HG02885 (cell line): Measurements from ENCODE around the gene RETSAT.

Source experiments
- ATAC-seq: cut with Tn5 transposase; IDR thresholded peaks from one replicate; pipeline ENCODE4 v1.9.1; 2021; ENCODE audit warnings: mild to moderate bottlenecking; ENCODE audit not compliant: unreplicated experiment, poor library complexity

Gene RETSAT

GRCh38 chr2:85354286-85355072, at the start of gene RETSAT, which contains the start of gene ELMOD3:
RETSAT (minus strand) TSS chr2:85354528; CDS start chr2:85354507, 21 bp downstream.
ELMOD3 (plus strand) TSS chr2:85354769; CDS start chr2:85357199, 2,430 bp downstream.
- peak; percentile 98 for ATAC-seq

GRCh38 chr2:85401844-85402243, 47.5 kb upstream of the RETSAT start:
- no peak for ATAC-seq

- ATAC-seq = no peak
Measured at GRCh38 chr2:85401464-85401805, 47.1 kb upstream of the RETSAT start.

GRCh38 chr2:85400541-85401463, 46.5 kb upstream of the RETSAT start:
- no peak for ATAC-seq

- no peak for ATAC-seq
Measured at GRCh38 chr2:85400023-85400422, 45.7 kb upstream of the RETSAT start.

GRCh38 chr2:85399183-85399455, 44.8 kb upstream of the RETSAT start:
- no peak for ATAC-seq

GRCh38 chr2:85398426-85399182, 44.3 kb upstream of the RETSAT start:
- no peak for ATAC-seq

- ATAC-seq = no peak
Measured at GRCh38 chr2:85397925-85398331, 43.6 kb upstream of the RETSAT start.

- no peak for ATAC-seq
Measured at GRCh38 chr2:85396531-85397470, 42.5 kb upstream of the RETSAT start.

GRCh38 chr2:85395912-85396475, 41.7 kb upstream of the RETSAT start:
- ATAC-seq = no peak

- no peak for ATAC-seq
Measured at GRCh38 chr2:85394976-85395375, 40.6 kb upstream of the RETSAT start.

GRCh38 chr2:85394261-85394681, 39.9 kb upstream of the RETSAT start:
- ATAC-seq = no peak

- ATAC-seq = no peak
Measured at GRCh38 chr2:85393836-85394235, 39.5 kb upstream of the RETSAT start.

GRCh38 chr2:85390941-85391669, 36.8 kb upstream of the RETSAT start:
- ATAC-seq = no peak

- ATAC-seq = no peak
Measured at GRCh38 chr2:85388878-85389538, 34.7 kb upstream of the RETSAT start.

GRCh38 chr2:85387754-85388153, 33.4 kb upstream of the RETSAT start:
- ATAC-seq = no peak

GRCh38 chr2:85385746-85386145, 31.4 kb upstream of the RETSAT start:
- ATAC-seq = no peak

GRCh38 chr2:85383850-85384249, 29.5 kb upstream of the RETSAT start:
- ATAC-seq = no peak
